Uterus (tissue), 2 donors: Measurements from ENCODE around the gene PPWD1.

ENCODE experiments used
- POLR2A ChIP-seq, 2 donors: fragments of 450-650 bp; IDR thresholded peaks; one replicate each; pipeline ENCODE4 v1.6.1; 2016; ENCODE audit warnings: antibody characterized with exemption in 2 of 2, mild to moderate bottlenecking in 1 of 2, moderate library complexity in 1 of 2
- TF ChIP-seq, protein P1 (sequence below), 4 experiments: fragments of 200-600 bp in 2 of 4; fragments of 450-650 bp in 2 of 4; sonication (generic) in 2 of 4; IDR thresholded peaks; one replicate each; pipeline ENCODE4 v1.5.1; 2016 to 2019; ENCODE audit warnings: antibody characterized with exemption in 4 of 4, mild to moderate bottlenecking in 2 of 4, moderate library complexity in 1 of 4

DNA sequence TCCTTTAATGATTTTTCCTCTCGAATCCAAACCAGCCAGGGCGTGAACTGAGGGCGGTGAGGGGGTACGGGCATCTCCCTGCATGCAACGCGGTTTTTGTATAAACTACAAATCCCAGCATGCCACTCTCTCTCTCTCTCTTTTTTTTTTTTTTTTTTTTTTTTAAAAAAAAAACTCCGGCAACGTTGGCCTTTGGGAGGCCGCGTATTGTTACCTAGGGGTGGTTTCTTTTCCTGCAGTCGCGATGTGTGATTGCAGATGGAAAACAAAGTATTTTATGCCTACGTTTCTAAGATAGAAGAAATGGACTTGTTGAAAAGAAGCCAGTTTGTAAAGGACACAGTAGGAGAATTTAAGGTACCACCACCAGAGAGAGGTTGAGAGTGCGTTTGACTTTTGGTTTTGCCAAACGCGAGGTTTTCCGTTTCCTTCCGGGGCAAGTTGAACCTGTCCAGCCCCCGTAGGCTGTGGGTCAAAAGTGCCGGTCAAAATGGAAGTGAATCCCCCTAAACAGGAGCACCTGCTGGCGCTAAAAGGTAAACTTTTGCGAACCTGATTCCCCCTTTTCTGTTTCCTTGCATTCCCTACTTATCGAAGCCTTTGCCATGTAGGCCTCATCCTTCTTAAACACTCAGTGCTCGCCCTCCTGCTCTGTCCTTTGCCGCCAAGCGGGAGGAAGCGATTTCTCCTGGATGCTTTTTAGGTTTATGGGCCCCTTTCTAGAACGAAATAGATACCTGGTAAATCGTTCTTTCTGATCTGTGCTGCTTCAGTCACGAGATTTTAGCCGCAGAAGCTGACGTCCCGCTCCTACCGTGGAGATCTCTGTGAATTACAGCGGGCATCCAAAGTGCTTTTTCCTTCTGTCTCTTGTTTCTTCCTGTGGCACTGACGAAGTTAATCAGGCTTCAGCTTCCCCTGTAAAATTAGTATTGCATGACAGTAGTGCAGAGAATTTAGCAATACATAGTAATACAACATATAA, 61.8 kb downstream of the PPWD1 start, which contains the start of the genes SHLD3 and TRAPPC13:
- TF ChIP-seq, protein P1, sequence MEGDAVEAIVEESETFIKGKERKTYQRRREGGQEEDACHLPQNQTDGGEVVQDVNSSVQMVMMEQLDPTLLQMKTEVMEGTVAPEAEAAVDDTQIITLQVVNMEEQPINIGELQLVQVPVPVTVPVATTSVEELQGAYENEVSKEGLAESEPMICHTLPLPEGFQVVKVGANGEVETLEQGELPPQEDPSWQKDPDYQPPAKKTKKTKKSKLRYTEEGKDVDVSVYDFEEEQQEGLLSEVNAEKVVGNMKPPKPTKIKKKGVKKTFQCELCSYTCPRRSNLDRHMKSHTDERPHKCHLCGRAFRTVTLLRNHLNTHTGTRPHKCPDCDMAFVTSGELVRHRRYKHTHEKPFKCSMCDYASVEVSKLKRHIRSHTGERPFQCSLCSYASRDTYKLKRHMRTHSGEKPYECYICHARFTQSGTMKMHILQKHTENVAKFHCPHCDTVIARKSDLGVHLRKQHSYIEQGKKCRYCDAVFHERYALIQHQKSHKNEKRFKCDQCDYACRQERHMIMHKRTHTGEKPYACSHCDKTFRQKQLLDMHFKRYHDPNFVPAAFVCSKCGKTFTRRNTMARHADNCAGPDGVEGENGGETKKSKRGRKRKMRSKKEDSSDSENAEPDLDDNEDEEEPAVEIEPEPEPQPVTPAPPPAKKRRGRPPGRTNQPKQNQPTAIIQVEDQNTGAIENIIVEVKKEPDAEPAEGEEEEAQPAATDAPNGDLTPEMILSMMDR (IDR thresholded peaks at IDR 0.05): no peak
- no peak for TF ChIP-seq POLR2A (IDR thresholded peaks at IDR 0.05)
